BE2C (cell line): ENCODE results near the gene IL6R.

Experiments used
- DNase-seq: peaks from one replicate; pipeline ENCODE4 v3.0.0-alpha.2; 2020
- H3K27me3 ChIP-seq: fragments of 250-450 bp; sonication (Bioruptor Pico); 2 replicates; pipeline ENCODE4 v1.5.1; 2020; ENCODE audit warnings: mild to moderate bottlenecking
- H3K36me3 ChIP-seq: fragments of 250-450 bp; sonication (Bioruptor Pico); 2 replicates; pipeline ENCODE4 v1.5.1; 2020; ENCODE audit warnings: mild to moderate bottlenecking
- H3K4me1 ChIP-seq: fragments of 250-450 bp; sonication (Bioruptor Pico); 2 replicates; pipeline ENCODE4 v1.5.1; 2020
- H3K4me3 ChIP-seq: 2 replicates; pipeline ENCODE4 v1.5.1; 2011; ENCODE audit warnings: low read depth, low read length
- H3K9me3 ChIP-seq: fragments of 250-450 bp; sonication (Bioruptor Pico); 2 replicates; pipeline ENCODE4 v1.5.1; 2020
- CTCF ChIP-seq: IDR thresholded peaks from 2 replicates; pipeline ENCODE4 v1.5.1; 2012; ENCODE audit warnings: mild to moderate bottlenecking, low read depth, low read length

Gene IL6R

DNA sequence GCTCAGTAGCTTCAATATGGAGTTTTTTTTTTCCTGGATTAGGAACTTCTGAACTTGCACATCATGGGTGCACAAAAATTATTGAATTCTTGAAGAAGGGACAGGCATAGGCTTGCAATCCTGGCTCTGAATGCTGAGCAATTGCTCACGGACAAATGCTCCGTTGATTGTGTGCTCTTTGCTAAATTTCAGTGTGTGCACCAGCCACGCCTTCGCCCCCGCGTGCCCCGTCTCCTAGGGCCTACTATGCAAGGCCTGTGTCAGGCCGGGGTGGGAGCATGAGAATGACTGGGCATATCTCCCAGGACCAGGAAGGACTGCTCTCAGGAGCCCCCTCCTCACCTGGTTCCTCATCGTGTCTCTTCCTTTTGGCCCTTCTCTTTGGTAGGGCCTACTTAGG is 17.4 kb downstream of the IL6R start:
- no peak overlapping the region for H3K4me3 ChIP-seq
- H3K27me3 ChIP-seq: no peaks in the 10 kb centered on the region
- no peak for TF ChIP-seq CTCF
- DNase-seq: no peak
- no peaks in the 10 kb centered on the region for H3K9me3 ChIP-seq
- H3K36me3 ChIP-seq: no peaks in the 10 kb centered on the region
- peaks cover 5% of the 10 kb centered on the region; the same call in 1 of the 2 replicates for H3K4me1 ChIP-seq

GRCh38 chr1:154423304-154423987 is 18.3 kb downstream of the IL6R start:
- no peak for DNase-seq
- H3K27me3 ChIP-seq: no peaks in the 10 kb centered on the region
- no peaks in the 10 kb centered on the region for H3K9me3 ChIP-seq
- no peaks in the 10 kb centered on the region for H3K36me3 ChIP-seq
- peaks cover 7% of the 10 kb centered on the region; the same call in 1 of the 2 replicates for H3K4me1 ChIP-seq
- no peak overlapping the region for H3K4me3 ChIP-seq
- TF ChIP-seq CTCF: no peak

- DNase-seq: no peak
- TF ChIP-seq CTCF: no peak
- H3K27me3 ChIP-seq: no peaks in the 10 kb centered on the region
- H3K4me3 ChIP-seq: no peak overlapping the region
- no peaks in the 10 kb centered on the region for H3K9me3 ChIP-seq
- H3K36me3 ChIP-seq: no peaks in the 10 kb centered on the region
- H3K4me1 ChIP-seq: peaks cover 7% of the 10 kb centered on the region; the same call in 1 of the 2 replicates
Measured at GRCh38 chr1:154423988-154424326, 18.8 kb downstream of the IL6R start.

DNA sequence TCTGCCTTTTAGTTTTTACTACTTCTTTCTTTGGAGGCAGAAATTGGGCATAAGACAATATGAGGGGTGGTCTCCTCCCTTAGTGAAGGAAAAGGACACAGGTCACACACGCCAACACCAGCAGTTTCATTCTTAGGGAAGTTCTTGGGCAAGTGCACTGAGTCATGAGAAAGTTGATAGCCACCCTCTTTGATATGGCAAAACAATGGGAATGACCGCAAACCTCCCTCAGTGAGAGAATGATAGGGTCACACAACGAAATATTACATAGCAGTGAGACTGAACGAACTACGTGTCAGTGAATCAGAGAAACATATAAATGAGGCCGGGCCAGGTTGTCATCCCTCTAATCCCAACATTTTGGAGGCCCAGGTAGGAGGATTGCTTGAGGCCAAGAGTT is 20.0 kb downstream of the IL6R start:
- Histone ChIP-seq H3K36me3 (no peaks in the 10 kb centered on the region), H3K9me3 (no peaks in the 10 kb centered on the region), H3K27me3 (no peaks in the 10 kb centered on the region), H3K4me3 (no peak overlapping the region), H3K4me1 (peaks cover 7% of the 10 kb centered on the region; the same call in 1 of the 2 replicates)
- no peak for TF ChIP-seq CTCF
- DNase-seq: no peak

DNA sequence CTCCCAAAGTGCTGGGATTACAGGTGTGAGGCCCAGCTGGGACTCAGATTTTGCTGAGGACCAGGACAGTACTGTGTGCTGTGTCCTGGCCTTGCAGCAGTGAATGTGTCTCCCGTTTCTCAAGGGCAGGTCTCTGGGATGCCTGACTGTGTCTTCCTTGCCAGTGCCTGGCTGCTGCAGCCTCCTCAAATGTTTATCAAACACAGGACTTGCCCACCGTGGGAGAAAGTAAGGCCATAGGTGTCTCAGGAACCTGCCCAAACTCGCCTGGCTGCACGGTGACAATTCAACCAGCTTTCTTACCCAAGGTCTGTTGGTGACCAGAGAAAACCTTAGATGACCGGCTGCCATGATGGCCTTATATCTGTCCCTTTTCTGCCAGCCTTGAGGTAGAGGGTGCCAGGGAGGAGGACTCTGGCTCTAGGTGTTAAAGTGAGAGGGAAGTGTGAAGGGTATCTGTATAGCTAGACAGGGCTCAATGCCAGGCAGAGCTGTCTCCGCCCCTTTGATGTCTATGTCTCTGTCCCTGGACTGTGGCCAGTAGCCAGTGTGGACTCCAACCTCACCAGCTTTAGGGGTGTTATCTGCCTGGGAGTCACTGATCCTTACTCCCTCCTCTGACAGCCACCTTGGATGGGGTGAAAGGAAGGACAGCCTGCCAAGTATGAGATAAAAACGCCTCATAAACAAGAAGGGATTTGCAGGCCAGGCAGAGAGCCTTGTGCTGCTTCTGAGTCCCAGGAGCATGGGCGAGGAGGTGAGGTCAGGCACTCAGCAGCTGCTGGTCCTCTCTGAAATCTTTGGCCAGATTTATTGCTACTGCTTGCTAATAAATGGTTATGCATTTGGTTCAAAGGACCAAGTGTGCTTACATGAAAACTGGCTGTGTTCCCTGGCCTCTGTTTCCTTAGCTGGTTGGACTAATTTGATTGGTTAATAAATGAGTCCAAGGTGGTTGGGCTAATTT is 22.3 kb downstream of the IL6R start:
- DNase-seq: peak; percentile 25

More for the DNA sequence above, 22.3 kb downstream of the IL6R start:
- Histone ChIP-seq H3K27me3 (no peaks in the 10 kb centered on the region), H3K36me3 (no peaks in the 10 kb centered on the region), H3K4me3 (no peak overlapping the region), H3K9me3 (no peaks in the 10 kb centered on the region), H3K4me1 (peaks cover 10% of the 10 kb centered on the region)
- TF ChIP-seq CTCF: no peak
